SK-MEL-5 (cell line): ENCODE data around the gene IL19. TPM values are rescaled to one million over a fixed set of nuclear protein-coding genes. Genes with fewer than 3 reads are reported as not detected.
"Not testable (repeated sequence)": the region's sequence is repeated elsewhere in the genome, so short reads cannot be mapped to it uniquely, and the experiment has no call there.

Experiments
- DNase-seq: peaks from one replicate; pipeline ENCODE4 v3.0.0-alpha.2; 2016; ENCODE audit warnings: low read depth, low spot score
- in situ Hi-C: cut with HindIII; loops from 2 replicates; pipeline ENCODE4 v1.10.0; 2016; ENCODE audit warnings: low sequenced_read_pairs, high pct_unique_total_duplicates, low pct_unique_long_range_greater_than_20kb
- total RNA-seq: library from RNA; depleted of rRNA; stranded (reverse); fragments of >200 nt; shearing (Covaris generic); gene quantifications from 2 replicates; pipeline ENCODE4 v1.2.3, GENCODE V29; 2014

IL19 gene
- total RNA-seq, 1 experiment from 2014 or later: 0.26 TPM

DNA sequence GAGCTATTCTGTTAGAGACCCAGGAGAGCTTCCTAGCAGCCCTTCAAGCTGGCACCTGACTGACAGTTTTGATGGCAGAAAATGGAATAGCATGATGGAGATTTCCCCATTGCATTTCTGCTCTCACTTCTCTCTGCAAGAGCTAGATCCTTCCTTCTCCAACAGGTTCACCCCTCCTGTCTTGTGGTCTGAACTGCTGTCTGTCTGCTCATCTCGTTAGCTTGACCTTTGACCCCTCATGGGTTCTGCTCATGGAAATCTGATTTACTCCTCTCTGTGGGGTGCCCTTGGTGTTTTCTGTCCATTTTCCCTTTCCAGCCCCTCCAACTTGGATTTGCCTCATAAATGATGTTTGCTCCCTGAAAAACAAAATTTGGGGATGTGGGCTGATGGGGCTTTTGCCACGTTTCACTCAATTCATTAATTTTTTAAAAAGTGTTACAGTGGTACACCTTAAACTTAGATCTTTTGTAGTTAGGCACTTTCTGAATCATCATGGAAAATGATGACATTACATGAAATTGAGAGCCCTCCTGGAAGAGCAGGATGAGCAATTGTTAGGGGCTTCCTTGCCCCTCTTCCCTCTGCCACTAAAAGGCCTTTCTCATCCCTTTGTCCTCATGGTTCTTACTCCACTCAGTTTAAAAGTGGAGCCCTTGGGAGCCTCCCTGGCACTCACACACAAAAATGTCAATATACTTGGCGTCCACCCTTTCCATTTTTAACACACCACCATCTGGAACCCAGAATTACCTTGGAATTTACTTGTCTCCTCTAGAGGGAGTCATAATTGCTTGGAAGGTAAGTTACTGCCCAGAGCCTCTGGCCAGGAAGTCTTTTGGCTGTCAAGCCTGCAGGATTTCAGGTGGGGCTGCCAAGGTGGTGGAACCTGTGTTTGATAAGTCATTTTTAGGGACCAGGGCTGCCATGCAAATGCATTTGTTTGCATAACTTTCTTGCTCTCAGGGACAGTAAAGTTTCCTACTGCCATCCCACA lies 31.9 kb upstream of the IL19 start:
- in situ Hi-C loops: no loop called here
- peak; percentile 60 for DNase-seq

GRCh38 chr1:206739411-206740076 lies 31.0 kb upstream of the IL19 start:
- in situ Hi-C loops: no loop called here
- DNase-seq: peak; percentile 15

DNA sequence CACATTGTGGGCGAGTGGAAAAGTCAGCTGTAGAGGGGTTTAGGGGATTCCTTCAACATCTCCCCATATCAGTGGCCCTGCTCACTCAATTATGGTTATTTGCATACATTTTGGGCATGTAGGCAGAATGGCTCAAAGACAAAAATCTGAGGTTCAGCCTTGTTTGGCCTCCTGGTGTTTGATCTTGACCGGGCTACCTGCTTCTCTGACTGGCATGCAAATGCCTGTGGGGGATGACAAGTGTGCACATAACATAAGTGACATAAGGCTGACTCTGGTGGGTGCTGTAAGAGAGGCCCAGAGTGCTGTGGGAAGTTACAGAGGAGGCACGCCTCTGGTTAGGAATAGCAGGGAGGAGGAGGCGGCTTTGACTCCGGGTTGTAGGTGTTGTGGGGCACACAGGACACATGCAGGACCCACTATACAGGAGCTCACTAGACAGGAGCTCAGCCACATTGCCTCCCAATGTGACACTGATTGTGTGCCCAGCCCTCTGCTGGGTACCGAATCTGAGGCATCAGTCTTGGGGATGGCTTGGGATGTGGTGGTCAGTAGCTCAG lies 29.4 kb upstream of the IL19 start:
- DNase-seq: no peak
- in situ Hi-C loops: no loop called here

- no peak for DNase-seq
- in situ Hi-C loops: no loop called here
These were observed 27.7 kb upstream of the IL19 start for GRCh38 chr1:206742719-206743383.

- DNase-seq: no peak
- in situ Hi-C loops: no loop called here
These were observed 25.9 kb upstream of the IL19 start for GRCh38 chr1:206744683-206745082.

DNA sequence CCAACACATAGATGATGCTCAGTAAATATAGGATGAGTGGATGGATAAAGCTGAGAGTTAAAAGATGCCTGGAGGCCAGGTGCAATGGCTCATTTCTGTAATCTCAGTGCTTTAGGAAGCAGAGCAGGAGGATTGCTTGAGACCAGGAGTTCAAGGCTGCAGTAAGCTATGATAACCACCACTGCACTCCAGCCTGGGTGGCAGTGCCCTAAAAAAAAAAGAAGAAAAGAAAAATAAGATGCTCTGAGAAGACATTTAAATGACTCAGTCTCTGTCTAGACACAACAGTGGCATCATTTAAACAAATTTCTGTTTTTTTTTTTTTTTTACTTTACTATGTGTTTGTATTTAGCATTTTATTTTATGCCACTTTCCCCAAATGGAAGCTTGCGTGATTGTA lies 25.3 kb upstream of the IL19 start:
- in situ Hi-C loops: no loop called here
- no peak for DNase-seq

DNA sequence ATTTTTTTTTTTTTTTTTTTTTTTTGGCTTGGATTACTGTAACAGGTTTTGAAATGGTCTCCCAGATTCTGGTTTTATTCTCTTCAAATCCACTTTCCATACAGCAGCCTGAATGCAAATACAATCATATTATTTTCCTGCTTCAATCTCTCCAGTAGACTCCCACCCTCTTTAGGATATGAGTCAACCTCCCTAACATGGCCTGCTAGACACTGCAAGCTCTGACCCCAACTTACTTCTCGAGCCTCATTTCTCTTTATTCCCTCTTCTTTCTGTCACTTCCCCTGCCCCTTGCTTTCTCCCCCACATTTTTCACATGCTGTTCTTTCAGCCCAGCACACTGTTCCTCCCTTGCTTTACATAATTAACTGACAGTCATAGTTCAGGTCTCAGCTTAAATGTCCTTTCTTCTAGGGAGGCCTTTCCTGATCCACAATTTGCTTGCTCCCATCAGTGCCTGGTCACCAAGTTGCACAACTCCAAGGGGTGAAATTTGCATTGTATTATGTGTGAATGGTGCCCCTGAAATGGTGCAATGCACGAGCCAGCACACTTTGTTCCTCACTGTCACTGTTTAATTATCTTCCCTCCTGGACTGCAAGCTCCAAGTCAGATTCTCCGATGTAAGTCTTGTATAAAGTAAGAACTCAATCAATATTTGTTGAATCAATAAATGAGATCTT lies 22.1 kb upstream of the IL19 start:
- in situ Hi-C loops: no loop called here
- DNase-seq: no peak

GRCh38 chr1:206751891-206752290 lies 18.7 kb upstream of the IL19 start:
- no peak for DNase-seq
- in situ Hi-C loops: no loop called here

- in situ Hi-C loops: no loop called here
- DNase-seq: no peak
These were observed 18.1 kb upstream of the IL19 start for GRCh38 chr1:206752481-206752880.

- in situ Hi-C loops: no loop called here
- DNase-seq: no peak
These were observed 17.4 kb upstream of the IL19 start for GRCh38 chr1:206753141-206753540.

GRCh38 chr1:206754011-206754410 lies 16.6 kb upstream of the IL19 start:
- in situ Hi-C loops: no loop called here
- no peak for DNase-seq

GRCh38 chr1:206757524-206758266 lies 12.9 kb upstream of the IL19 start:
- DNase-seq: no peak

GRCh38 chr1:206760590-206760989 lies 10.0 kb upstream of the IL19 start:
- in situ Hi-C loops: no loop called here

More at GRCh38 chr1:206757524-206758266, 12.9 kb upstream of the IL19 start:
- in situ Hi-C loops: no loop called here

GRCh38 chr1:206761159-206761768 lies 9.3 kb upstream of the IL19 start:
- peak; percentile 19 for DNase-seq
- in situ Hi-C loops: no loop called here

More at GRCh38 chr1:206760590-206760989, 10.0 kb upstream of the IL19 start:
- no peak for DNase-seq

DNA sequence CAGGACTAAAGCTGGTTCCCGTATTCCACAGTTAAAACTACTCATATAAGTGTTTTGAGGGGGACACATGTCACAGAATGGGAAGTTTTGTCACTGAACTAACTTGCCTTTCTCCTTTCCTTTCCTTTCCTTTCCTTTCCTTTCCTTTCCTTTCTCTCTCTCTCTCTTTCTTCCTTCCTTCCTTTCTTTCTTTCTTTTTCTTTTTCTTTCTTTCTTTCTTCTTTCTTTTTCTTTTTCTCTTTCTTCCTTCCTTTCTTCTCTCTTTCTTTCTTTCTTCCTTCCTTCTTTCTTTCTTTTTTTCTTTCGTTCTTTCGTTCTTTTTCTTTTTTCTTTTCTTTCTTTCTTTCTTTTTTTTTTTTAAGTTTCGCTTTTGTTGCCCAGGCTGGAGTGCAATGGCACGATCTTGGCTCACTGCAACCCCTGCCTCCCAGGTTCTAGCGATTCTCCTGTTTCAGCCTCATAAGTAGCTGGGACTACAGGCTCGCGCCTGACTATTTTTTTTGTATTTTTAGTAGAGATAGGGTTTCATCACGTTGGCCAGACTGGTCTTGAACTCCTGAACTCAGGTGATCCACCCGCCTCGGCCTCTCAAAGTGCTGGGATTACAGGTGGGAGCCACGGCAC lies 7.7 kb upstream of the IL19 start:
- in situ Hi-C loops, DNase-seq: not testable (repeated sequence)

DNA sequence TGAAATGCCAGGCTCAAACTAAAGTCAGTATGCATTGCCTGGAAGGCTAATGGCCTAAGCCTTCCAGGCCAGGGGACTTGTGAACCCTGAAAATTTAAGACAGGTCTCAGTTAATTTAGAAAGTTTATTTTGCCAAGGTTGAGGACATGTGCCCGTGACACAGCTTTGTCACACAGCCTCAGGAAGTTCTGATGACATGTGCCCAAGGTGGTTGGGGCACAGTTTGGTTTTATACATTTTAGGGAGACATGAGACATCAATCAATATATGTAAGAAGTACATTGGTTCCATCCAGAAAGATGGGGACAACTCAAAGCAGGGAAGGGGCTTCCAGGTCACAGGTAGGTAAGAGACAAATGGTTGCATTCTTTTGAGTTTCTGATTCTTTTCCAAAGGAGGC lies 4.8 kb upstream of the IL19 start:
- in situ Hi-C loops, DNase-seq: not testable (repeated sequence)
